GM13976 (cell line): ENCODE data around the gene TMEM229B.

Source experiments
- DNase-seq: peaks from one replicate; pipeline ENCODE4 v3.0.0; 2012; ENCODE audit warnings: low spot score
- CTCF ChIP-seq: IDR thresholded peaks from 2 replicates; pipeline ENCODE4 v1.5.1; 2012; ENCODE audit warnings: borderline replicate concordance, mild to moderate bottlenecking; ENCODE audit not compliant: insufficient read depth; ENCODE audit errors: extremely low read depth, missing control alignments, control extremely low read depth
- in situ Hi-C: fragments of 300-500 bp; cut with MboI; formaldehyde crosslinking; loops from one replicate; pipeline ENCODE4 v1.12.0; 2022; ENCODE audit warnings: low sequenced_read_pairs, mixed read lengths, inconsistent platforms; ENCODE audit not compliant: unreplicated experiment

TMEM229B gene

DNA sequence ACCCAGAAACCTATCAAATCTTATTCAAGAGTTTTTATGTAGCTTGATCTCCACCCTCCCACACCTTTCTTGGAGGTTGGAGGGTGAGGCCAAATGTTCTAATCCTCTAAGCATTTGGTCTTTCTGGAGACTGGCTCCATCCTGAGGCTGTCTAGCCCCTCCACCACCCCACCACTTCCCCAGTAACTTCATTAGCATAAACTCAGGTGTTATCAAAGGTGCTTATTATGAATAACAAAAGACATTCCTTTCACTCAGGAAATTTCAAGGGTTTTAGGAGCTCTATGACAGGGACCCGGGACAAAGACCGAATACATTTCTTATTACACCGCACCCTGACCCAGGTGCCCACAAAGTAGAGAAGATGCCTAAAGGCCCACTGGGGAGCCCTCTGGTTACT lies 2.8 kb upstream of the TMEM229B start:
- no peak for TF ChIP-seq CTCF
- no peak for DNase-seq
- in situ Hi-C loops: no loop called here

DNA sequence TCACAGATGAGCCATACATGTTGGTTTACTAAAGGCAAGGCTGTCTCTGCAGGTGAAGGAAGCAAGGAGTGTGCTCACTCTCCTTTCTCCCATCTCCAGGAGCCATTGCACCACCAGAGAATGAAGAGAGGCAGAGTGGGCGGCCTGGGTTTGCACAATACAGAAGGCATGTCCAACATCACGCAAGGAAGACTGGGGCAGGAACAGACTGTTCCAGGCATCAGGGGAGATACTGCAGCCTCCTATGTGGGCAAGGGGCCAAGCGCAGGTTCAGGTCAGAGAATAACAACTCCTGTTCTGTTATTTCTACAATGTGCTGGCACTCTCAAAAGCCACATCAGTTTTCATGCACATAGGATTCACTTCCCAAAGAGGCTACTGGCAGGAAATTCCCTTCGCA lies 1.7 kb upstream of the TMEM229B start:
- DNase-seq: no peak
- no peak for TF ChIP-seq CTCF
- in situ Hi-C loops: no loop called here

GRCh38 chr14:67487332-67487731 lies 1.2 kb downstream of the TMEM229B start:
- no peak for TF ChIP-seq CTCF
- no peak for DNase-seq
- in situ Hi-C loops: no loop called here

DNA sequence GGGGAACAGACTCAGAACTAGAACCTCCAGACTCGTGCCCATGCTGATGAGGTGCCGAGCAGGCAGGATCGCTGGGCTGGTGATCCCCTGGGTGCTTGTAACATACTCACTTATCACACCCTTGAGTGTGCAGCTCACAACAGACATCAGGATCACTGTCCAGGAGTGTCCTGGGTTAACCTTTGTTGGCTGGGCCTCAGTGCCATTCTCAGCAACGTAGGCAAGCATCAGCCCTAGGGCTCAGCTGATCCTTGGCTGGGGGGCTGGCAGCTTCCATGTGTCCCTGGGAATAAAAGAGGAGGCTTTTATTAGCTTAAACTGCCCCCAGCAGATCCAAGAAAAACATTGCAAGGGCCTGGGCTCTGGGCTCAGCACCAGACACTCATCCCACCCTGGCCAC lies 1.6 kb downstream of the TMEM229B start:
- DNase-seq: no peak
- no peak for TF ChIP-seq CTCF

DNA sequence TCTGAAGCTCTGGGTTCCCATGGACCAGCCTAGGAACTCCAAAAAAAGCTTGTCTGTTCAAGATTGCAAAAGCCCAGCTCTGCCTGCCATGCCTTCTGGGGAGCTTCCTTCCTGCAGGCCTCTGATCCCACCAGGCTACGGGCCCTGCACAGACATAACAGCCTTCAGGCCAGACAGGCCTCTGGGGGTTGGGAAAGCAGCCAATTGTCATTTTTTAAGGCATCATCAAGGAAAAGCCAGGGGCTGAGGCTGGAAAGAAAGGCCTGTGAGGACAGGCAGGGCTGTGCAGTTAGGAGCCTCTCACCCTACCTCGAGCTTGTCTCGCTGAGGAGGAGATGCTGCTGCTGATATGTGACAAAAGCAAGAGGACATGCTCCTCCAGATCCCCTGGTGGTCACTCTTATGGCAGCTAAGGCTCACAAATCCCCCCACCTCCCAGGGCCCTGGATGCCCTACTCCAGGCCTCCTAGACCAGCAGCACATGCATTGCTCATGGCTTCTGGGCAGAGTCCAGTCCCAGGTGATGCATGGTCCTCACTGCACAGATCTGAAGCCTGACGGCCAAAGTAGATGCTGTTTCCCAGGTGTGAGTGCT lies 2.9 kb downstream of the TMEM229B start:
- in situ Hi-C loops: no loop called here
- DNase-seq: no peak
- no peak for TF ChIP-seq CTCF

More for the DNA sequence above, 1.6 kb downstream of the TMEM229B start:
- in situ Hi-C loops: no loop called here

GRCh38 chr14:67483579-67484285 lies 4.8 kb downstream of the TMEM229B start:
- in situ Hi-C loops: no loop called here
- no peak for TF ChIP-seq CTCF
- peak; percentile 52 for DNase-seq
